PC-3 (cell line): Measurements from ENCODE around the gene PKNOX2. TPM values are rescaled to one million over a fixed set of nuclear protein-coding genes. Genes with fewer than 3 reads are reported as not detected.

ENCODE experiments used
- ATAC-seq: fragments of 200-7000 bp; cut with Tn5 transposase; 2 replicates; pipeline ENCODE4 v1.9.1; 2020; ENCODE audit warnings: mild to moderate bottlenecking, moderate library complexity
- BruUV-seq: library from RNA; stranded (reverse); fragments of 400-500 nt; replicated peaks from 2 replicates; lab custom pipeline; 2021; lab: Mats Ljungman, UMichigan
- CTCF ChIA-PET: fragments of 300-600 bp; sonication (Branson Sonifier 250); formaldehyde crosslinking; loops from one replicate; lab custom pipeline; 2022; ENCODE audit warnings: antibody characterized with exemption; lab: Charles Lee
- POLR2A ChIA-PET: fragments of 300-600 bp; sonication (Branson Sonifier 250); formaldehyde crosslinking; loops from one replicate; lab custom pipeline; 2022; ENCODE audit warnings: antibody characterized with exemption; ENCODE audit not compliant: unreplicated experiment; lab: Charles Lee
- DNase-seq: peaks from one replicate; pipeline ENCODE4 v3.0.0-alpha.2; 2015
- H2AFZ ChIP-seq: fragments of 300-600 bp; sonication (generic); 2 replicates; pipeline ENCODE4 v1.6.0; 2016; ENCODE audit warnings: antibody characterized with exemption, low read length
- H3F3A ChIP-seq: fragments of 300-600 bp; sonication (generic); one replicate; pipeline ENCODE4 v1.6.0; 2017; ENCODE audit warnings: antibody characterized with exemption, low read length, control low read depth, mild to moderate bottlenecking; ENCODE audit not compliant: unreplicated experiment
- H3K27ac ChIP-seq: fragments of 300-600 bp; sonication (generic); 2 replicates; pipeline ENCODE4 v1.5.1; 2016; ENCODE audit warnings: mild to moderate bottlenecking, low read length
- H3K27me3 ChIP-seq: fragments of 300-600 bp; sonication (generic); 2 replicates; pipeline ENCODE4 v1.6.1; 2016; ENCODE audit warnings: low read length, mixed read lengths
- H3K36me3 ChIP-seq: fragments of 300-600 bp; sonication (generic); 2 replicates; pipeline ENCODE4 v1.6.1; 2016; ENCODE audit warnings: low read depth, mixed run types, low read length, mixed read lengths
- H3K4me1 ChIP-seq: fragments of 300-600 bp; sonication (generic); 2 replicates; pipeline ENCODE4 v1.5.1; 2016; ENCODE audit warnings: low read length; ENCODE audit not compliant: insufficient read depth
- H3K4me2 ChIP-seq: fragments of 300-600 bp; sonication (generic); 2 replicates; pipeline ENCODE4 v1.6.0; 2016; ENCODE audit warnings: low read length
- H3K4me3 ChIP-seq: fragments of 300-600 bp; sonication (generic); 2 replicates; pipeline ENCODE4 v1.5.1; 2016; ENCODE audit warnings: mild to moderate bottlenecking, low read length, mixed read lengths
- H3K79me2 ChIP-seq: fragments of 300-600 bp; sonication (generic); 2 replicates; pipeline ENCODE4 v1.6.1; 2017; ENCODE audit warnings: low read length, mixed read lengths
- H3K9ac ChIP-seq: fragments of 300-600 bp; sonication (generic); 2 replicates; pipeline ENCODE4 v1.6.0; 2016; ENCODE audit warnings: mild to moderate bottlenecking, low read length
- H3K9me2 ChIP-seq: fragments of 300-600 bp; sonication (generic); replicated peaks from 2 replicates; pipeline ENCODE4 v1.6.1; 2016; ENCODE audit warnings: mixed run types, low read length, mixed read lengths
- H3K9me3 ChIP-seq: fragments of 300-600 bp; sonication (generic); 2 replicates; pipeline ENCODE4 v1.6.1; 2016; ENCODE audit warnings: low read length, mixed read lengths
- H4K20me1 ChIP-seq: fragments of 300-600 bp; sonication (generic); 2 replicates; pipeline ENCODE4 v1.6.1; 2016; ENCODE audit warnings: low read length, mixed read lengths
- CTCF ChIP-seq: fragments of 300-600 bp; sonication (generic); conservative IDR thresholded peaks from 2 replicates; pipeline ENCODE4 v1.5.1; 2017; ENCODE audit warnings: antibody characterized with exemption, low read depth, mild to moderate bottlenecking, low read length
- EZH2 ChIP-seq: fragments of 300-600 bp; sonication (generic); IDR thresholded peaks from one replicate; pipeline ENCODE4 v1.6.1; 2017; ENCODE audit warnings: antibody characterized with exemption, mild to moderate bottlenecking, low read length; ENCODE audit not compliant: unreplicated experiment
- EZH2phosphoT487 ChIP-seq: fragments of 300-600 bp; sonication (generic); IDR thresholded peaks from 2 replicates; pipeline ENCODE4 v1.6.1; 2018; ENCODE audit warnings: mild to moderate bottlenecking, antibody characterized with exemption, low read length, borderline replicate concordance
- intact Hi-C: fragments of 100-400 bp; cut with micrococcal nuclease; formaldehyde crosslinking; loops from 2 replicates; pipeline ENCODE4 v1.9.0; 2023
- total RNA-seq: library from RNA; depleted of rRNA; stranded (reverse); fragments of >200 nt; gene quantifications from 2 replicates; pipeline ENCODE4 v1.2.3, GENCODE V29; 2014

Gene PKNOX2
- total RNA-seq, 1 experiment from 2014 or later, result not detected

- CTCF ChIA-PET, result interaction anchor here (0.6 kb wide), 1 partner anchor 301 kb away, joined by 3 read pairs; no protein-coding TSS in a partner anchor
Measured at GRCh38 chr11:125166764-125167291, 2.3 kb downstream of the PKNOX2 start.

GRCh38 chr11:125167292-125167953, 2.9 kb downstream of the PKNOX2 start:
- Histone ChIP-seq H3K9ac (no peak overlapping the region), H3K27me3 (peaks cover 32% of the 10 kb centered on the region), H3K4me1 (peaks cover 7% of the 10 kb centered on the region; the same call in 1 of the 2 replicates), H3K9me2 (no peaks in the 10 kb centered on the region), H3K36me3 (no peaks in the 10 kb centered on the region), H3F3A (no peaks in the 10 kb centered on the region), H3K4me3 (no peak overlapping the region), H2AFZ (no peak overlapping the region), H3K4me2 (no peak overlapping the region), H3K27ac (no peak overlapping the region), H4K20me1 (no peaks in the 10 kb centered on the region), H3K79me2 (no peaks in the 10 kb centered on the region), H3K9me3 (no peaks in the 10 kb centered on the region)
- CTCF ChIA-PET, result interaction anchor here (0.6 kb wide), 1 partner anchor 301 kb away, joined by 3 read pairs; no protein-coding TSS in a partner anchor
- BruUV-seq, result no TSS peak
- intact Hi-C loops, result loop anchor here (5.0 to 10.0 kb wide), 2 partner anchors 180 to 707 kb away; no protein-coding TSS in a partner anchor
- ATAC-seq, result no peak
- TF ChIP-seq EZH2, result no peak
- TF ChIP-seq EZH2phosphoT487, result no peak
- TF ChIP-seq CTCF, result no peak
- no peak for DNase-seq
- POLR2A ChIA-PET, result no interaction called here

More at GRCh38 chr11:125166764-125167291, 2.3 kb downstream of the PKNOX2 start:
- no peak overlapping the region for H3K27ac ChIP-seq
- BruUV-seq, result no TSS peak
- no peaks in the 10 kb centered on the region for H3K9me3 ChIP-seq
- H3F3A ChIP-seq, result no peaks in the 10 kb centered on the region
- no peak overlapping the region for H2AFZ ChIP-seq
- peaks cover 26% of the 10 kb centered on the region for H3K27me3 ChIP-seq
- no peaks in the 10 kb centered on the region for H3K79me2 ChIP-seq
- peaks cover 7% of the 10 kb centered on the region; the same call in 1 of the 2 replicates for H3K4me1 ChIP-seq
- H3K4me2 ChIP-seq, result no peak overlapping the region
- H3K4me3 ChIP-seq, result no peak overlapping the region
- H3K9ac ChIP-seq, result no peak overlapping the region
- H4K20me1 ChIP-seq, result no peaks in the 10 kb centered on the region
- no peak for ATAC-seq
- TF ChIP-seq CTCF (no peak), EZH2 (no peak), EZH2phosphoT487 (no peak)
- H3K36me3 ChIP-seq, result no peaks in the 10 kb centered on the region
- intact Hi-C loops, result loop anchor here (5.0 to 10.0 kb wide), 2 partner anchors 180 to 708 kb away; no protein-coding TSS in a partner anchor
- POLR2A ChIA-PET, result no interaction called here
- no peak for DNase-seq
- no peaks in the 10 kb centered on the region for H3K9me2 ChIP-seq
